Mucosa of gallbladder (tissue), 1 donor: Measurements from ENCODE around the gene AXIN2. TPM values are rescaled to one million over a fixed set of nuclear protein-coding genes. Genes with fewer than 3 reads are reported as not detected.

Experiments used
- DNase-seq: peaks from one replicate; pipeline ENCODE4 v3.0.0-alpha.2; 2020; ENCODE audit warnings: low spot score
- total RNA-seq: library from RNA; stranded (reverse); gene quantifications from one replicate; pipeline ENCODE4 v1.2.1, GENCODE V29; 2021
- donor health status: DM: no; HTN: no; CAD: no.

Gene AXIN2
- total RNA-seq, 1 donor from 2014 or later = 14.4 TPM

- no peak for DNase-seq
Measured at GRCh38 chr17:65584604-65585521, 23.4 kb upstream of the AXIN2 start.

- DNase-seq = no peak
Measured at GRCh38 chr17:65583921-65584603, 22.6 kb upstream of the AXIN2 start.

GRCh38 chr17:65576939-65577338 lies 15.5 kb upstream of the AXIN2 start:
- DNase-seq = no peak

GRCh38 chr17:65573282-65573602 lies 11.8 kb upstream of the AXIN2 start:
- DNase-seq = no peak

- DNase-seq = no peak
Measured at GRCh38 chr17:65572581-65573281, 11.3 kb upstream of the AXIN2 start.

GRCh38 chr17:65572186-65572580 lies 10.7 kb upstream of the AXIN2 start:
- DNase-seq = no peak

- no peak for DNase-seq
Measured at GRCh38 chr17:65568918-65569317, 7.5 kb upstream of the AXIN2 start.

- no peak for DNase-seq
Measured at GRCh38 chr17:65567566-65567965, 6.1 kb upstream of the AXIN2 start.

GRCh38 chr17:65565559-65565958 lies 4.1 kb upstream of the AXIN2 start:
- no peak for DNase-seq

- DNase-seq = no peak
Measured at GRCh38 chr17:65564793-65565192, 3.3 kb upstream of the AXIN2 start.

GRCh38 chr17:65562206-65562531 lies 721 bp upstream of the AXIN2 start:
- DNase-seq = no peak

- DNase-seq = peak; percentile 71
Measured at GRCh38 chr17:65560628-65561451, 608 bp downstream of the AXIN2 start.

GRCh38 chr17:65559804-65560627 lies 1.4 kb downstream of the AXIN2 start:
- no peak for DNase-seq

GRCh38 chr17:65559461-65559803 lies 2.0 kb downstream of the AXIN2 start:
- DNase-seq = no peak

GRCh38 chr17:65558683-65559460 lies 2.6 kb downstream of the AXIN2 start:
- no peak for DNase-seq

- no peak for DNase-seq
Measured at GRCh38 chr17:65558311-65558682, 3.2 kb downstream of the AXIN2 start.

- no peak for DNase-seq
Measured at GRCh38 chr17:65557349-65558310, 3.8 kb downstream of the AXIN2 start.

- DNase-seq = no peak
Measured at GRCh38 chr17:65556910-65557348, 4.5 kb downstream of the AXIN2 start.
